ENCODE results near the gene GIT1. TPM values are rescaled to one million over a fixed set of nuclear protein-coding genes. Genes with fewer than 3 reads are reported as not detected.

Gene GIT1
- total RNA-seq, 1 experiment from 2014 or later, result 16.8 TPM

- H3K9me3 ChIP-seq (replicated peaks), result no peaks in the 10 kb centered on the region
- no peak for DNase-seq (ENCODE audit: low read depth in 1 of 2, low spot score in 2 of 2)
- H3K4me3 ChIP-seq, result no peak overlapping the region
- peaks cover 37% of the 10 kb centered on the region for H3K4me1 ChIP-seq (replicated peaks)
- no peak overlapping the region for H3K27ac ChIP-seq
- H3K36me3 ChIP-seq, result peaks cover 16% of the 10 kb centered on the region
- H3K27me3 ChIP-seq (replicated peaks), result no peaks in the 10 kb centered on the region
Observed at GRCh38 chr17:29586676-29587469, 2.6 kb downstream of the GIT1 start.

DNA sequence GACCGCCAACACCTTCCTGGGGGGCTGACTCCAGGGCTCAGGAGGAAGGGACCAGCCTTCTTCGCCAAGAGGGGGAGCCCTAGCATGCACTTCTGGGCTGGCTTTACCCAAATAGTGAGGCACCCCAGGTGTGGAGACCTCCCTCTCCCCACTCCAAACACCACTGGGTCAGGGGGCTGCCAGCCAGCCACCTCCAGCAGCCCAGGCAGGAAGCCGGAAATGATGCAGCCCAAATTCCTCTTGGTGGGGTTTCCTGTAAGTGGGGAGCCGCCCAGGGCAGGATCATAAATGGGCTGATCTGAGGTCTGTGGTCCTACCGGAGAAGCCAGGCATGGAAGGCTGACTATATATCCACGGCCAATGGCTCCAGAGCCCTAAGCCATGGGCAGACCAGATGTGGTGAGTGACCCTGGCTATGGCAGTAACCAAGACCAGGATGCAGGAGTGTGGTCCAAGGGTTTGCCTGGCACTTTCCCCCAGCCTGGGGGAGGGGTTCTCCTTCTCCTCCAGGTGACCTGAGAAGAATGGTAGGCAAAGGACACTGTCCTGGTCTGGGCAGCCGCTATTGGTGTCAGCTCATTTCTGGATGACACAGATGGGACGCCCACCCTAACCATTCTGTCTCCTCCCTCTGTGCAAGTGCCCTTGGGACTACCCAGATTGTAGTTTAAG lies 4.2 kb downstream of the GIT1 start:
- H3K4me1 ChIP-seq (replicated peaks), result peaks cover 23% of the 10 kb centered on the region
- no peaks in the 10 kb centered on the region for H3K27me3 ChIP-seq (replicated peaks)
- H3K4me3 ChIP-seq, result no peak overlapping the region
- H3K9me3 ChIP-seq (replicated peaks), result no peaks in the 10 kb centered on the region; the same call in 1 of the 2 replicates
- H3K36me3 ChIP-seq, result peaks cover 26% of the 10 kb centered on the region
- no peak for DNase-seq (ENCODE audit: low read depth in 1 of 2, low spot score in 2 of 2)
- H3K27ac ChIP-seq, result no peak overlapping the region

DNA sequence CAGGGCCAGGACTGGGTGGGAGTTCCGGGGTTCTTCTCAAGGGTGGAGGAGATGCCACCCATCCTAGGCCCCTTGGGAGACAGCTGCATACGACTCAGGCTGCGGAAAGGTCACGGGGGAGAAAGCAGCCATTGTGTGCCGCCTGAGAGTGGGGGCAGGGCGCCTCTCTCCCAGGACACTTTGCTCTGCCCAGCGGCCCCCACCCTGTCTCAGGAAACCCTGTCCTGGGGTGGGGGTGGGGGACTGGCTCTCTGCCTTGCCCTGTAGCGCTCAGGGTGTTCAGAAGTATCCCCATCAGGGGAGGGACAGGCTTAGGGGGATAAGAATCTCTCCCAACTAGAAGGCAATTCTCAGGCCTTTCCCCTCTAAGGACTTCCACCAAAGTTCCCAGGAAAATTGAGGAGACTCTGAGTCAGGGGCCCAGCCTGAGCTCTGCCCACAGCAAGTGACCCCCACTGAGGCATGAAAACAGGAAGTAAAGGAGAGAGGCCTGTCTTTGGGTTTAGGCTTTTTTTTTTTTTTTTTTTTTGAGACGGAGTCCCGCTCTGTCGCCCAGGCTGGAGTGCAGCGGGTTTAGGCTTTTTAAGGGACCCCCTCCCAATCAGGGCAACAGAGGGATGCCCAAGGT lies 4.9 kb downstream of the GIT1 start:
- no peak overlapping the region for H3K4me3 ChIP-seq

GRCh38 chr17:29583324-29584248 lies 5.9 kb downstream of the GIT1 start:
- no peaks in the 10 kb centered on the region; the same call in 1 of the 2 replicates for H3K9me3 ChIP-seq (replicated peaks)
- no peak for DNase-seq (ENCODE audit: low read depth in 1 of 2, low spot score in 2 of 2)
- no peak overlapping the region for H3K27ac ChIP-seq
- H3K4me1 ChIP-seq (replicated peaks), result peaks cover 13% of the 10 kb centered on the region
- H3K27me3 ChIP-seq (replicated peaks), result no peaks in the 10 kb centered on the region
- peaks cover 27% of the 10 kb centered on the region for H3K36me3 ChIP-seq
- H3K4me3 ChIP-seq, result no peak overlapping the region

More for the DNA sequence above, 4.9 kb downstream of the GIT1 start:
- Histone ChIP-seq H3K27ac (no peak overlapping the region), H3K27me3 (replicated peaks) (no peaks in the 10 kb centered on the region), H3K9me3 (replicated peaks) (no peaks in the 10 kb centered on the region; the same call in 1 of the 2 replicates), H3K36me3 (peaks cover 31% of the 10 kb centered on the region), H3K4me1 (replicated peaks) (peaks cover 16% of the 10 kb centered on the region)
- DNase-seq (ENCODE audit: low read depth in 1 of 2, low spot score in 2 of 2), result no peak

DNA sequence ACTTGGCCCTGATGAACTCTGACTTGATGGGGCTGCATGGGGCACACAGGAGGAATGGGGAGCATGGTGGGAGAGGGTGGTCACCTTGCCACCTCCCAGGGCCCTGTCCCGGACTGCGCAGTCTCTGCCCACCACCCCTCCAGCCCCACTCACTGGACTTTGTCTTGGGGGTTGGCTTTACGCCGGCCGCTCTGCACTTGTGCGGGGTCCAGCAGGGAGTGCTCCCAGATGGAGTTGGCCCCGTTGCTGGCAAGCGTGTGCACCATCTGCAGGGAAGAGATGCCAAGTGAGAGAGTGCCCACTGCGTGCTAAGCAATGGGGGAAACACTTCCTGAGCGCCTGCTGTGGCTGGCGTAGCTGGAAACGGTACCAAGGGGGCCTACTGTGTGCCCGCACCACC lies 6.7 kb downstream of the GIT1 start:
- no peak overlapping the region for H3K27ac ChIP-seq
- H3K4me3 ChIP-seq, result no peak overlapping the region
- H3K27me3 ChIP-seq (replicated peaks), result no peaks in the 10 kb centered on the region
- H3K36me3 ChIP-seq, result peaks cover 31% of the 10 kb centered on the region
- DNase-seq (ENCODE audit: low read depth in 1 of 2, low spot score in 2 of 2), result no peak
- peaks cover 4% of the 10 kb centered on the region for H3K4me1 ChIP-seq (replicated peaks)
- no peaks in the 10 kb centered on the region; the same call in 1 of the 2 replicates for H3K9me3 ChIP-seq (replicated peaks)

DNA sequence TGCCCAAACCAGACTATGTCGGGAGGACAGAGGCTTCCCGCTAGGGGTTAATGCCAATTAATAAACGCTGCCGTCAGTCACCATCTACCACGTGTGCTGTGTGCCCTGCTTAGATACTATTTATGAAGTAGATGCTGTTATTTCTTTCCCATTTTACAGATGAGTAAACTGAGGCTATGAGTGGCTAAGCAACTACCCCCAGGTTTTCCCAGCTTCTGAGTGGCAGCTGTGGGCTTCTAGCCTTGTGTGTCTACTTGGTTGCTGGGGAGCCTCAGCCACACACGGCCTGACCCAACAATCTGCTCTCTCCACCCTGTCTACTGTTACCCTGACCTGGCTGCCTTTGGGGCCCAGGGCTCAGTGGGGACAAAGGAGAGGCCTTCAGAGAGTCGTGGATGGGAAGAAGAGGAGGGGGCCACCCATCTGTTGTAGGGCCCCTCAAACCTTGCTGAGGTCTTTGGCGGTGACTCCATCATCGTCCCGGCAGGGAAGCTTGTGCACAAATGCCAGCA lies 7.1 kb downstream of the GIT1 start:
- Histone ChIP-seq H3K9me3 (replicated peaks) (no peaks in the 10 kb centered on the region; the same call in 1 of the 2 replicates), H3K4me1 (replicated peaks) (peaks cover 3% of the 10 kb centered on the region; the same call in 1 of the 2 replicates), H3K4me3 (no peak overlapping the region), H3K27ac (no peak overlapping the region), H3K36me3 (peaks cover 35% of the 10 kb centered on the region), H3K27me3 (replicated peaks) (no peaks in the 10 kb centered on the region)
- no peak for DNase-seq (ENCODE audit: low read depth in 1 of 2, low spot score in 2 of 2)

DNA sequence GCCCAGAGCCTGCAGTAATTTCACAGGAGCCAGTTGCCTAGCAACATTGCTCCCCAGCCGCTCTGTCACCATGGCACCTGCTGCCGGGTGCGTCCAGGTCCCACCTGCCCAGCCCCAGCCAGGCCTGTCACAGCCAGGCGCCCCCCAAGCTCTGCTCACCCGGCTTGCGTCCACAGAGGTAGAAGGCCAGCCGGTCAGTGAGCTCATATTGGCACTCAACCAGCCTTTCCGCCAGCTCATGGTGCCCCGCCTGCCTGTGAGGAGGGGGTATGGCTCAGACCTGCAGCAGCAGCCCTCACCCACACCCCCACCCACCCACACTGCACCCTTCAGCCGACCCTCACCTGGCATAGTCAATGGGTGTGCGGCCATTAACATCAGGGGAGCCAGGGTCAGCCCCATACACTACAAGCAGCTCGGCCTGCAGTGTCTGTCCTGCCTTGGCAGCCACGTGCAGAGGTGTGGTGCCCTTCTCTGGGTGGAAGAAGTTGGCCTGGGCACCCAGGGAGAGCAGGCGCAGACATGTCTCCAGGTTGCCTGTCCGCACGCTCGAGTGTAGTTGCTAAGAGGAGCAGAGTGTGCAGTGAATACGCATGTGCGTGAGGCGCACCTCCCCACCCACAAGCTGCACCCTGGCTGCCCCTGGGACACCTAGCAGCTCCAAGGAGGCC lies 7.7 kb downstream of the GIT1 start:
- DNase-seq (ENCODE audit: low read depth in 1 of 2, low spot score in 2 of 2), result peak in 1 of 2 experiments; percentile 39
- Histone ChIP-seq H3K27ac (no peak overlapping the region), H3K4me1 (replicated peaks) (peaks cover 3% of the 10 kb centered on the region; the same call in 1 of the 2 replicates), H3K9me3 (replicated peaks) (no peaks in the 10 kb centered on the region; the same call in 1 of the 2 replicates), H3K36me3 (peaks cover 41% of the 10 kb centered on the region), H3K27me3 (replicated peaks) (no peaks in the 10 kb centered on the region), H3K4me3 (no peak overlapping the region)

DNA sequence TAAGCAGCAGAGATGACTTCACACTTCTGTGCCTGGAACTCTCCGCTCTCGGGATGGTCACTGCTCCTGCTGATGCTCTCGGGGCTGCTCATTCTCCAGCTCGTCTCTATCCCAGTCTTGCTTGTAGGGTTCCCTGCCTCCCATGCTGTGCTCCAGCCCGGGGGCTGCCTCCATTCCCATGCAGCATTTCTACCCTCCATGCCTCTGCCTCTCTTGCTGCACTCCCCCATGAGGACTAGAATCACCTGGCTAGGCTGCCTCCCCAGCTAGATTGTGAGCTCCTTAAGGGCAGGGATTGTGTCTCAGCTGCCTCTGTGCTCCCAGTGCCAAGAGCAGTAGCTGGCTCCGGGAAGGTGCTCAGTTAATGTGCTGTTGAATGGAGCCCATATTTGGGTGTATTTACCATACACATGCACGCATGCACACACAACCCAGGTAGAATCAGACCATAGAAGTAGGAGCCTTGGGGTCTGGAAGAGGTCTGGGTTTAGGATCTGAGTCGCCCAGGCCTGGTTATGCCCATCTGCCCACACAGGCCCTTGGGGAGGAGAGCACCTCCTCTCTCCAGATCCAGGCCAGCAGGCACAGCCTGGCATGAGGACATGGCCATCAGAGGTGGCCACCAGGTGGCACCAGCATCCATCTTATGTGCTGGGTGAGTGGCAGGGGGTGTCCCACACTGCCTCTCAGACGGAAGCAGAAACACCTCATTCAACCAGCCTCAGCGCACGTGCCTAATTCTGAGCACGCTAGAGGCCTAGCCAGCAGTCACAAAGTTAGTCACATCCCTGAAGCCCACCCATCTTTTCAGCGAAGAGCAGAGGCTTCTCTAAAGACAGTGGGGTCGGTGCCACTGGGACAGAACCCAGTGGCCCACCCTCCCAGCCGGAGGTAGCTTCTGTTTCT lies 9.3 kb downstream of the GIT1 start:
- Histone ChIP-seq H3K27ac (no peak overlapping the region), H3K27me3 (replicated peaks) (no peaks in the 10 kb centered on the region), H3K4me1 (replicated peaks) (peaks cover 3% of the 10 kb centered on the region; the same call in 1 of the 2 replicates), H3K4me3 (no peak overlapping the region), H3K36me3 (peaks cover 57% of the 10 kb centered on the region), H3K9me3 (replicated peaks) (no peaks in the 10 kb centered on the region; the same call in 1 of the 2 replicates)
- DNase-seq (ENCODE audit: low read depth in 1 of 2, low spot score in 2 of 2), result peak; percentile 67 to 81

DNA sequence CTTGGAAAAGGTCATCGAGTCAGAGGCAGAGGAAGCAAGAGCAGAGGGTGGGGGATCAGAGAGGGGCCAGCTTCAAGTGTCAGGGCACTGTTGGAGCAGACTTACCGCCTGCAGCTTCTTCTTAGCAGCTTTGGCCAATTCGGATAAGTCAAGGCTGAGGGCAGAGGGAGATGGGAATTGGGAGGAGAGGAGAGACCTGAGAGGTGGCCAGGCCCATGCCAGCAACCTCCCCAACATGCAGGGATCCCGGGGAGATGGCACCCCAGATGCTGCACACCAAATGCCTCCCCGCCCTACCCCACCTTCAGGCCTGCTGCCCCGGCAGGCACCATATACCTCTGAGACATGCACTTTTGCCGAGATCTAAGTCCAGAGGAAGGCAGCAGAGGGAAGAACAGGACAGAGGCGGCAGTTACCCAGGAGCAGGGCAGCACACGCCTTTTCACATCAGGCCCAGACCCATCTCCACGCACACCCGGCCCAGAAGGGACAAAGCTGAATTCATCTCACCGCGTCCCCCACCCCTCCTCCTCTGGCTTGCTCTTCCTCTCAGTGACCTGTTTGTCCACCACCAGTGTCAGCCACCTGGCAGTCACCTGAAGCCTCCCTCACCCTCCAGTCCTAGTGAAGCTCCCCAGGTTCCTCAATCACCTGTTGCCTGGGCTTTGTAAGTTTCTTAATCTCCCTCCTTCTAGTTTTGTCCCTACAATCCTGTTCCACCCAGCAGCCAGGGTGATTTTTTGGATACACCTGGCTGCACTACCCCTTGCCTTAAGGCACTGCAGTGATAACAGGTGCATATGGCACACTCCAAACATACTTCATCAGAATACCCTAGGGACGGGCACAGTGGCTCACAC lies 10.6 kb downstream of the GIT1 start:
- no peaks in the 10 kb centered on the region for H3K27me3 ChIP-seq (replicated peaks)
- no peaks in the 10 kb centered on the region; the same call in 1 of the 2 replicates for H3K9me3 ChIP-seq (replicated peaks)
- H3K36me3 ChIP-seq, result peaks cover 68% of the 10 kb centered on the region

DNA sequence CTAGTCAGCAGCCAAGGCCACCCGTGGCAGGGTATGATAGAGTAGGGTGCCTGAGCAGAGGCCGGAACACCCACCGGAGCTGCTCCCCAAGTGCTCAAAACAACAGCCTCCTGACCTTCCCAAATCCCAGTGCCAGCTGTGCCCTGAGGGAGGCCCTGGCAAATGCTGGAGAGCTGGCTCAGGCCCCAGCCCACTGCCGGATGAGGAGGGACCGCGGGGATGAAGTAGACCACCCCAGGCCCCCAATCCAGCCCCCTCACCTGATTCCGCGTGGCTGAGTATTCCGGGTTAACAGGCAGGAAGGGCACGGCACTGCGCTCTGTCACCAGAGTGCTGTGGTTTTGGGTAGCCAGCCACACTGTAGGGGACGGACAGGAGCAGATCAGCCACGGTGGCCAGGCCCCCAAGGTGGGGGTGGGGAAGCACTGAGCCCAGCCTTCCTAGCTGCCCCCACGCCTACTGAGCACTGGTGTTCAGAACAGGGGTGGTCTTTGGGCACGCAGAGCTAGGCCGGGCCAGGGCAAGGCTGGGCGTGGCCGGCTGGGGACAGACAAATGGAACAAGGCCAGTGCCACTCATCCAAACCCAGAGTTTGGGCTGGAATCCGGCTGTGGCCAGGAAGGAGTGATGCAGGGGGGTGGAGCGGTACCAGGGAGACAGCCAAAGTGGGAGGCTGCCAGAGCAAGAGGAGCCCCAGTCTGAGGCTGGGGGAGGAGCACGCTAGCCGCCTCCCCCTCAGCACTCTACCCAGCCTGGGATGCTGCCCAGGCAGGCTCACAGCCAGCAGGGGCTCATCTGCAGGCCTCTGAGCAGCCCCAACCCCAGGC lies 11.8 kb downstream of the GIT1 start:
- Histone ChIP-seq H3K4me3 (no peak overlapping the region), H3K9me3 (replicated peaks) (no peaks in the 10 kb centered on the region; the same call in 1 of the 2 replicates), H3K4me1 (replicated peaks) (peaks cover 3% of the 10 kb centered on the region; the same call in 1 of the 2 replicates), H3K27ac (no peak overlapping the region), H3K36me3 (peaks cover 76% of the 10 kb centered on the region), H3K27me3 (replicated peaks) (no peaks in the 10 kb centered on the region)
- peak in 1 of 2 experiments; percentile 37 for DNase-seq (ENCODE audit: low read depth in 1 of 2, low spot score in 2 of 2)

More for the DNA sequence above, 10.6 kb downstream of the GIT1 start:
- DNase-seq (ENCODE audit: low read depth in 1 of 2, low spot score in 2 of 2), result no peak
- Histone ChIP-seq H3K4me3 (no peak overlapping the region), H3K4me1 (replicated peaks) (peaks cover 3% of the 10 kb centered on the region; the same call in 1 of the 2 replicates), H3K27ac (no peak overlapping the region)
